ENCODE results near the gene KIFAP3.

DNA sequence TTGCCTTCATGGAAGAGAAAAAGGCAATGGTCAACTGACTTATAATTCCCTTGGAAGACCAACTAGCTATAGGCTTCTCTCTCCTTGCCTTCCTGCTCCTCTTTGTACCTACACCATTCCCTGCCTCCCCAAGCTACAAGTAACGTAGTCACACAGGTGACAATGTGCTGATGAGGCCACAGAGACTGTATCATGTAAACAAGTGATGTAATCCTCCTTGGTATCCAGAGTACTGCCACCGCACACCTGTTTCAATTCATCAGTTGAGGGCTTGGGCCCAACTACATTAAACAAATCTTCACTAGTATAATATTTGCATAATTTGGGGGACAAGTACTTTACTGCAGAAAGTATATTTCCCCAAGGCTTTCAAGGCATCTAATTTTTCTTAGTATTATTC, 104.4 kb downstream of the KIFAP3 start:
- TF ChIP-seq, protein P1, sequence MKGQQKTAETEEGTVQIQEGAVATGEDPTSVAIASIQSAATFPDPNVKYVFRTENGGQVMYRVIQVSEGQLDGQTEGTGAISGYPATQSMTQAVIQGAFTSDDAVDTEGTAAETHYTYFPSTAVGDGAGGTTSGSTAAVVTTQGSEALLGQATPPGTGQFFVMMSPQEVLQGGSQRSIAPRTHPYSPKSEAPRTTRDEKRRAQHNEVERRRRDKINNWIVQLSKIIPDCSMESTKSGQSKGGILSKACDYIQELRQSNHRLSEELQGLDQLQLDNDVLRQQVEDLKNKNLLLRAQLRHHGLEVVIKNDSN (IDR thresholded peaks at IDR 0.05): no peak
- TF ChIP-seq CREB1 (IDR thresholded peaks at IDR 0.05; ENCODE audit: low read depth) (no peak), EP300 (IDR thresholded peaks at IDR 0.05; ENCODE audit: borderline replicate concordance) (no peak), TCF12 (IDR thresholded peaks at IDR 0.05; ENCODE audit: low read depth) (no peak), TAF1 (IDR thresholded peaks at IDR 0.05; ENCODE audit: low read depth) (no peak), CEBPB (IDR thresholded peaks at IDR 0.05) (no peak), RAD21 (IDR thresholded peaks at IDR 0.05; ENCODE audit: low read depth) (no peak)
- TF ChIP-seq, protein P2, sequence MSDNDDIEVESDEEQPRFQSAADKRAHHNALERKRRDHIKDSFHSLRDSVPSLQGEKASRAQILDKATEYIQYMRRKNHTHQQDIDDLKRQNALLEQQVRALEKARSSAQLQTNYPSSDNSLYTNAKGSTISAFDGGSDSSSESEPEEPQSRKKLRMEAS (IDR thresholded peaks at IDR 0.05): no peak
- TF ChIP-seq, protein P3, sequence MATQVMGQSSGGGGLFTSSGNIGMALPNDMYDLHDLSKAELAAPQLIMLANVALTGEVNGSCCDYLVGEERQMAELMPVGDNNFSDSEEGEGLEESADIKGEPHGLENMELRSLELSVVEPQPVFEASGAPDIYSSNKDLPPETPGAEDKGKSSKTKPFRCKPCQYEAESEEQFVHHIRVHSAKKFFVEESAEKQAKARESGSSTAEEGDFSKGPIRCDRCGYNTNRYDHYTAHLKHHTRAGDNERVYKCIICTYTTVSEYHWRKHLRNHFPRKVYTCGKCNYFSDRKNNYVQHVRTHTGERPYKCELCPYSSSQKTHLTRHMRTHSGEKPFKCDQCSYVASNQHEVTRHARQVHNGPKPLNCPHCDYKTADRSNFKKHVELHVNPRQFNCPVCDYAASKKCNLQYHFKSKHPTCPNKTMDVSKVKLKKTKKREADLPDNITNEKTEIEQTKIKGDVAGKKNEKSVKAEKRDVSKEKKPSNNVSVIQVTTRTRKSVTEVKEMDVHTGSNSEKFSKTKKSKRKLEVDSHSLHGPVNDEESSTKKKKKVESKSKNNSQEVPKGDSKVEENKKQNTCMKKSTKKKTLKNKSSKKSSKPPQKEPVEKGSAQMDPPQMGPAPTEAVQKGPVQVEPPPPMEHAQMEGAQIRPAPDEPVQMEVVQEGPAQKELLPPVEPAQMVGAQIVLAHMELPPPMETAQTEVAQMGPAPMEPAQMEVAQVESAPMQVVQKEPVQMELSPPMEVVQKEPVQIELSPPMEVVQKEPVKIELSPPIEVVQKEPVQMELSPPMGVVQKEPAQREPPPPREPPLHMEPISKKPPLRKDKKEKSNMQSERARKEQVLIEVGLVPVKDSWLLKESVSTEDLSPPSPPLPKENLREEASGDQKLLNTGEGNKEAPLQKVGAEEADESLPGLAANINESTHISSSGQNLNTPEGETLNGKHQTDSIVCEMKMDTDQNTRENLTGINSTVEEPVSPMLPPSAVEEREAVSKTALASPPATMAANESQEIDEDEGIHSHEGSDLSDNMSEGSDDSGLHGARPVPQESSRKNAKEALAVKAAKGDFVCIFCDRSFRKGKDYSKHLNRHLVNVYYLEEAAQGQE (IDR thresholded peaks at IDR 0.05; ENCODE audit: low read depth): no peak

All from Ishikawa (cell line).